Lung (tissue), 12 donors: ENCODE results near the gene BBS9. TPM values are rescaled to one million over a fixed set of nuclear protein-coding genes. Genes with fewer than 3 reads are reported as not detected.
"Not testable (repeated sequence)": the region's sequence is repeated elsewhere in the genome, so short reads cannot be mapped to it uniquely, and the experiment has no call there.

Experiments used
- ATAC-seq: fragments of 200-7000 bp; cut with Tn5 transposase; one replicate; pipeline ENCODE4 v1.9.1; 2020; ENCODE audit warnings: moderate number of reproducible peaks; ENCODE audit not compliant: insufficient read depth, low FRiP score
- DNase-seq, 3 donors: peaks; one replicate each; pipeline ENCODE4 v3.0.0-alpha.2; 2013 to 2017
- H3K27ac ChIP-seq, 2 donors: one replicate each; pipeline ENCODE4 v1.5.1; 2013; ENCODE audit warnings: mild to moderate bottlenecking in 2 of 2, moderate library complexity in 2 of 2, control low read depth in 1 of 2, inconsistent platforms in 1 of 2, low read depth in 1 of 2, low read length in 1 of 2
- H3K27me3 ChIP-seq, 3 donors: one replicate each; pipeline ENCODE4 v1.5.1; 2013; ENCODE audit warnings: low read length in 2 of 3; ENCODE audit not compliant: control insufficient read depth in 3 of 3, insufficient read depth in 3 of 3
- H3K36me3 ChIP-seq, 4 donors: one replicate each; pipeline ENCODE4 v1.5.1; 2013; ENCODE audit warnings: low read length in 4 of 4, mild to moderate bottlenecking in 1 of 4, moderate library complexity in 1 of 4; ENCODE audit not compliant: control insufficient read depth in 4 of 4, insufficient read depth in 4 of 4
- H3K4me1 ChIP-seq, 5 donors: one replicate each; pipeline ENCODE4 v1.5.1; 2013; ENCODE audit warnings: low read length in 5 of 5, mild to moderate bottlenecking in 2 of 5, moderate library complexity in 1 of 5; ENCODE audit not compliant: control insufficient read depth in 5 of 5, insufficient read depth in 5 of 5
- H3K4me3 ChIP-seq: one replicate; pipeline ENCODE4 v1.5.1; 2013; ENCODE audit warnings: mild to moderate bottlenecking, control low read depth, moderate library complexity
- H3K9ac ChIP-seq, 2 donors: one replicate each; pipeline ENCODE4 v1.5.1; 2013; ENCODE audit warnings: low read length in 2 of 2, control low read depth in 1 of 2; ENCODE audit not compliant: insufficient read depth in 1 of 2
- H3K9me3 ChIP-seq, 4 donors: one replicate each; pipeline ENCODE4 v1.5.1; 2013; ENCODE audit warnings: low read length in 3 of 4, mild to moderate bottlenecking in 1 of 4, moderate library complexity in 1 of 4; ENCODE audit not compliant: control insufficient read depth in 4 of 4, insufficient read depth in 3 of 4
- CTCF ChIP-seq: IDR thresholded peaks from 2 replicates; pipeline ENCODE4 v1.5.1; 2012; ENCODE audit warnings: mild to moderate bottlenecking; ENCODE audit errors: control extremely low read depth, extremely low read depth
- WGBS, 2 donors: extraction: QIAGEN DNeasy Blood & Tissue Kit; methylation state at CpG; one replicate each; pipeline ENCODE4 v1.1.7; 2013; 5-methylcytosine and 5-hydroxymethylcytosine counted together
- polyA plus RNA-seq, 2 donors: library from polyadenylated mRNA; stranded (reverse); fragments of 200-250 nt; gene quantifications; one replicate each; pipeline ENCODE4 v1.2.1, GENCODE V29; 2013
- total RNA-seq, 2 donors: library from RNA; depleted of rRNA in 1 of 2; stranded (reverse); fragments of >200 nt in 1 of 2; gene quantifications; one replicate each; pipeline ENCODE4 v1.2.1, GENCODE V29; 2014 to 2021
- donor health status: control.
- donor health status: control.
- donor health status: Bipolar disorder and iron deficiency.
- donor health status: healthy.
- donor health status: DM: yes; HTN: yes; CAD: no.

The BBS9 gene
- total and polyA plus RNA-seq, 4 donors: 3.5 to 65.0 (median 15.2) TPM

DNA sequence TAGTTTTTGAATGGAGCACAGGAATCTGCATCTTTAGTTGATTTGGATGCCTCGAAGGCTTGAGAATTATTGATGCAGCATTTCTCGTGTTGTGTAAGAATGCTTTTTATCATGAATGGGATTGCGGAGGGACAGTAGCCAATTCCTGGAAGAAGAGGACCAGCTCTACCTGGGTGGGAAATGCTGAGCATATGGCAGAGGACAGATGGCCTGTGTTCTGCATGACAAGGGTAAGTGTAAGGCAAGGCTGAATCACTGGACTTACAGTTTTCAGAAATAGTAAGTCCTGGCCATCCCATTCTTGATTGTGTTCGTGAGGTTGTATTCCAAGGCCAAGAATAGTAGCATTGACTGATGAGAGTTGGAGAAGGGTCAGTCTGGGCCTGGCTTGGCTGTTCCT is 36.1 kb upstream of the BBS9 start:
- DNase-seq (no peak), ATAC-seq (no peak)
- no peaks in the 10 kb centered on the region for H3K9me3 ChIP-seq
- H3K27me3 ChIP-seq: no peaks in the 10 kb centered on the region
- H3K27ac ChIP-seq: no peak overlapping the region
- H3K4me1 ChIP-seq: no peaks in the 10 kb centered on the region
- TF ChIP-seq CTCF: no peak
- H3K4me3 ChIP-seq: no peak overlapping the region
- peaks cover 11 to 20% (median 17%) of the 10 kb centered on the region in 4 donors for H3K36me3 ChIP-seq
- no peak overlapping the region for H3K9ac ChIP-seq
- WGBS, 2 donors: 85 to 97% methylated on average over 4 of the region's 4 CpGs

DNA sequence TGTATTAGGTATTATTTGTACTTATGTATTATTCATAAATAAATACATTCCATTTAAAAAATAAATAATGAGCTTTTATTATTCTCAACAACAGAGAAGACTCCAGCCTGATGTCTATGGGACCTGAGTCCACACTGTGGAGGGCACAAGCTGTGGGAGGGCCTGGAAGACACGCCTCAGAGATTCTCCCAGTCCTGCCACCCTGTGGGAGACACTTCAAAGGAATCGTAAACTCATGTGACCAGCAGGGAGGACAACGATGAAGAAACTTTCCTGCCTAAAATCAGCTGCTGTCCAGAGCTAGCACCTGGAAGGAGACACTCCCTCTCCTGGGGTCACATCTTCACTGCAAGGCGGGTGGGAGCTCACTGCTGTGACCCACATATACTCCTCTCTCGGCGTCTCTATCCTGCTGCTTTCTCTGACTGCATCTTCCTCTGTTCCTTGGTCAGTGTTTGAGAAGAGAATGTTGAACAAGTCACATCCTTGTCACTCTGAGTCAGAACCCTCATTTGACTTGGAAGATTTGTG is 34.6 kb upstream of the BBS9 start:
- not testable (repeated sequence) for H3K27ac ChIP-seq

GRCh38 chr7:33099154-33099940 is 30.0 kb upstream of the BBS9 start:
- Histone ChIP-seq H3K36me3 (peaks cover 17 to 48% (median 37%) of the 10 kb centered on the region in 4 donors), H3K4me1 (peaks cover 0 to 9% (median 0%) of the 10 kb centered on the region in 5 donors), H3K27ac (peak overlapping the region in 1 of 2 donors; percentile 0), H3K27me3 (no peaks in the 10 kb centered on the region), H3K4me3 (no peak overlapping the region), H3K9ac (no peak overlapping the region), H3K9me3 (no peaks in the 10 kb centered on the region)
- ATAC-seq (no peak), DNase-seq (no peak)
- WGBS, 2 donors: 52 to 67% methylated on average over 4 of the region's 4 CpGs
- TF ChIP-seq CTCF: no peak

More for the DNA sequence above, 34.6 kb upstream of the BBS9 start:
- H3K4me3 ChIP-seq, DNase-seq, H3K27me3 ChIP-seq, ATAC-seq, H3K9me3 ChIP-seq, H3K9ac ChIP-seq, H3K4me1 ChIP-seq: not testable (repeated sequence)
- H3K36me3 ChIP-seq: peaks cover 11 to 29% (median 28%) of the 10 kb centered on the region in 4 donors
- 83 to 87% methylated on average over 5 to 6 of the region's 6 CpGs for WGBS, 2 donors

- H3K4me1 ChIP-seq: peaks cover 0 to 9% (median 0%) of the 10 kb centered on the region in 5 donors
- H3K4me3 ChIP-seq: no peak overlapping the region
- ATAC-seq (no peak), DNase-seq (no peak)
- 78 to 81% methylated on average over 3 of the region's 3 CpGs for WGBS, 2 donors
- TF ChIP-seq CTCF: no peak
- H3K27me3 ChIP-seq: no peaks in the 10 kb centered on the region
- H3K27ac ChIP-seq: no peak overlapping the region
- H3K36me3 ChIP-seq: peaks cover 15 to 43% (median 34%) of the 10 kb centered on the region in 4 donors
- no peaks in the 10 kb centered on the region for H3K9me3 ChIP-seq
- no peak overlapping the region for H3K9ac ChIP-seq
Observed at GRCh38 chr7:33100770-33101169, 28.6 kb upstream of the BBS9 start.
